Occipital lobe (tissue), 2 donors: ENCODE data around the gene DLGAP5. TPM values are rescaled to one million over a fixed set of nuclear protein-coding genes. Genes with fewer than 3 reads are reported as not detected.
A peak's percentile ranks its signal among the peaks of the same experiment; 100 is the strongest.

Experiments used
- DNase-seq: peaks from one replicate; lab custom pipeline; 2025; lab: John Stamatoyannopoulos, UW
- total RNA-seq: library from RNA; depleted of rRNA; stranded (reverse); fragments of >200 nt; gene quantifications from one replicate; pipeline ENCODE4 v1.2.3, GENCODE V29; 2014

The DLGAP5 gene
- total RNA-seq, 1 donor from 2014 or later, result 4.5 TPM

DNA sequence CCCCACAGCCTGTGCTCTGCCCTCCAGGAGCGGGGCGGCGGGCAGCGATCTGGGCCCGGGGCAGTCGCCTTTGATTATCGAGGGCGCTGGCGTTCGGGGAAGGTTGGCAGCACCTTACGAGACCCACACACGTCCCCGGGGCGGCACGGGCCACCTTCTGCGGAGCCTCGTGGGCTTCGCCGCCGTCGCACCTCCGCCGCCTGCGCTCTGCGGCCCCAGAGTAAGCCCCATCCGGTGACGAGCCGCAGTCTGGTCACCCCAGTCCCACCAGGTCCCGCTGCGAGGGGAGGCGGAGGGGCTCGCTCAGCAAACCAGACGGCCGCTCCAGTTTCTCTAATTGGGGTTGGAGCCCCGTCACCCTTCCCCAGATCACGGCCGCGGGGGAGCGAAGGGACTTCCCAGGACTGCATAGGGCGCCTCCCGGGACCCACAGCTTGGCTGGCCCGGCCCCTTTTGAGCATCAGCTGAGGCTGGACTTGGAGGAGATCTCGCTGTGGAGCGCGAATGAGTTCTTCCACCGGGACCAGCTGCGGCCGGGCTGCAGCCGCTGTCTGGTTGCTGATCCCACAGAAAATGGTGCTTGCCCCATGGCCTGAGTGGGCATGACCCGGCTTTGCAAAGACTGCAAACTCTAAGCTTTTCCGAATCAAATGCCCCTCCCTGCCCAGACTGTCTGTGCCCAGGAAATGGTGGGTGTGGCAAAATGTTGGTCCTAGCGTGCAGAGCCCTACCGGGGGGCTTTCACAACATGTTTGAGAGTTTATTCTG, 61.8 kb downstream of the DLGAP5 start:
- DNase-seq, result no peak

DNA sequence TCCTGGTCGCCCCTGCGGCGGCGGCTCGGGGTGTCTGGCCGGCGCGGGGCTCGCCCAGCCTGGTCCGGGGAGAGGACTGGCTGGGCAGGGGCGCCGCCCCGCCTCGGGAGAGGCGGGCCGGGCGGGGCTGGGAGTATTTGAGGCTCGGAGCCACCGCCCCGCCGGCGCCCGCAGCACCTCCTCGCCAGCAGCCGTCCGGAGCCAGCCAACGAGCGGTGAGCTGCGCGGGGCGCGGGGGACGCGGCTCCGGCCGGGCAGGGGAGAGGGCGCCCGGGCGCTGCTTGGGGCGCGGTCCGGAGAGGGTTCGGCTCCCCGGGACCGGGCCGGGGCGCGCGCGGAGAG, 62.3 kb downstream of the DLGAP5 start, which contains the start of gene LGALS3:
Gene LGALS3, plus strand, starts transcription at position 167 of the 342 bp plus-strand sequence. CDS start 8,122 bp downstream, outside the sequence.
- DNase-seq, result no peak

DNA sequence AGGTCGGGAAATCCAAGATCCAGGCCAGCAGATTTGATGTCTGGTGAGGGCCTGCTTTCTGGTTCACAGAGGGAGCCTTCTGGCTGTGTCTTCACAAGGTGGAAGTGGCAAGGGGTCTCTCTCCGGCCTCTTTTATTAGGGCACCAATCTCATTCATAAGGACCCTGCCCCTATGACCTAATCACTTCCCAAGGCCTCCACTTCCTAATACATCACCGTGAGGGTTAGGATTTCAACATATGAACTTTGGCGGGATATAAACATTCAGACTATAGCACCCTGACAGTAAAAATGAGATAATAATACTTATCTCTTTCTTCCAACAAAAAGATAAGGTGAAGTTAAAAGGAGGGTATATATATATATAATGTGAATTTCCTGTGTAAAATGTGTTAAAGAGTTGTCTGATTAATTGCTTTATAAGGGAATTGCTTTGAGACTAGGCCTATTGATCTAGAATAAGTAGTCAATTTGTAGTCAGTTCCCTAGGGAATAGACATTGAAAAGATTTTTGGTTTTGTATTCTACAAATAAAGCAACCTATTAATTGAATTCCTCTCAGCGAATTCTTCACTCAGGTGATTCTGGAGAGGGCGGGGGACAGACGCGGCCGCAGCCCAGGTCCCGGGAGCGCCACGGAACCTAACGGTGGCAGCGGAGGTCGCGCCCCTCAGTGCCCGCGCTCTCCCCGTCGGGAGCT, 62.8 kb downstream of the DLGAP5 start:
- no peak for DNase-seq

DNA sequence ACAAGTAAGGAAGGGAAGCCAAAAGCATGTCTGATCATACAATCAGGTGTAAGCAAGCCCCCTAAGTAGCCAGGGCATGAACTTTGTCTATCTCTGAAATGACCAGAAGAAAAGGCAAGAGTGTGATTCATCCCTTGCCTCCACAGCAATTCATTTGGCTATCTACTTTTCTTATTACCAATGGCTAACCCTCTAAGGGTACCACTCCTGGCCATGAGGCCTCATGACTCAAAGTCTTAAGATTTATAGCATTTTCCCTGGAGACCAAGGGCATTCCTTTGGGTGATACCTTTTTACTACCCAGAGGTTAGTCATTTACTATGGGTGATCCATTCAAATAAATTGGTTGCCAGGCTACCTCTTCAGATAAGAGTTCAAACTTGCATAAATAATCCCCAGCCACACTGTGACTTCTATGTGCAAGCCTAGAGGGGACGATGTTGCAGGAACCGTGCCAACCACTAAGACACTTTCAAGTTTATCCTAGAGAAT, 63.9 kb downstream of the DLGAP5 start:
- no peak for DNase-seq

DNA sequence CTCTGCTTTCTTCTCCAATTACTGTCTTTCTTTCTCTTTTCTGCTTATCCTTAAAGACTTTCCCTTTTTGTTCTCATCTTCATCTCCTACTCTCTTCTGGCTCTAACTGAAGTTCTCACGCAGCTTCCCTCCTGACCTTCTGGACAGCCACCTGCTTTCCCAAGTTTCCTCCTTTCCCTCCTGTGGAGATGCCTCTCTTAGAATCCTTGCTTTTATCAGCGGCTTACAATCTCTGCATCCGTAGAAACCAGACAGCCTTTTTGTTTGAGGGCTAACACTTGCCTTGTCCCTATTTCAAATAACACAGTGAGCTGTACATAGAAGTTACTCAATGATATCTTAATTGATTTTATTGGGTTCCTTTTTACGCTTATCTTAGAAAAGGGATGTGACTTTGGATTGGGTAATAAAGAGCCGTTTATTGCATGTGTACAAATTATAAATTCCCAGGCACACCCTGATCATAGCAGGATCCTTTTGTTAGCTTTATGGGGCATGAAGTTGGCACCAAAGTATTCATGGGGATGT, 64.4 kb downstream of the DLGAP5 start:
- no peak for DNase-seq

DNA sequence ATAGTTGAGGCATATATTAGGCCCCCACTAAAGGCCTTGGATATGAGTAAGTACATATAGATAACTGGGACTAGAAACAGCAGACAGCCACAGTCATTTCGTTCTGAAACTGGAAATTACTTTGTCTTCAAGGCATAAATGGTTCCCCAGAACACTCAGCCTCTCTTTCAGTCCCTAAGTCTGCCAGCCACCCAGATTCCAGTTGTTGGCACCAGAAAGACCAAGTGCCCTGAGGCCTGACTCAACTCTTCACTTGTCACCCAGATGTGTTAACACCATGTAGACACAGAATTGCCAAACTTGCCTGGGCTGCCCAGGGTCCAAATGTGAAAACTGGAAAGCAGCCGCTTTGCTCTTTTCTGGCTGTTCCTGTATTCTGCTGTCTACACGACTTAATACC, 65.4 kb downstream of the DLGAP5 start:
- DNase-seq, result no peak

DNA sequence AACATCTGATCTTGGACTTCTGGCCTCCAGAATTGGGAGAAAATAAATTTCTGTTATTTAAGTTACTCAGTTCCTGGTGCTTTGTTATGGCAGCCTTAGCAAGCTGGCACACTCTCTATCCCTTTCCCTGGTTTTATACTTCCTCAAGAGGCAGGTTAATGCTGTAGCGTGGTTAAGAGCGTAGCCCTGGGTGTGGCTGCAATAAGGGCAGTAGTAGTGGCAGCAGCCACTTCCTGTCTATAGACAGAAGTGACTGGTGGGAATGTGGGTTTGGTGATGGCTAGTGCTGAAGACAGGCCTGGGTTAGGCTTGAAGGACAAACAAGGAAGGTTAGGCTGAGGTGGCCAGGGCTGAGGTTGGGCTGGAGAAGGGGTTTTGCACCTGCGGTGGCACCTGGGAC, 66.0 kb downstream of the DLGAP5 start:
- no peak for DNase-seq

DNA sequence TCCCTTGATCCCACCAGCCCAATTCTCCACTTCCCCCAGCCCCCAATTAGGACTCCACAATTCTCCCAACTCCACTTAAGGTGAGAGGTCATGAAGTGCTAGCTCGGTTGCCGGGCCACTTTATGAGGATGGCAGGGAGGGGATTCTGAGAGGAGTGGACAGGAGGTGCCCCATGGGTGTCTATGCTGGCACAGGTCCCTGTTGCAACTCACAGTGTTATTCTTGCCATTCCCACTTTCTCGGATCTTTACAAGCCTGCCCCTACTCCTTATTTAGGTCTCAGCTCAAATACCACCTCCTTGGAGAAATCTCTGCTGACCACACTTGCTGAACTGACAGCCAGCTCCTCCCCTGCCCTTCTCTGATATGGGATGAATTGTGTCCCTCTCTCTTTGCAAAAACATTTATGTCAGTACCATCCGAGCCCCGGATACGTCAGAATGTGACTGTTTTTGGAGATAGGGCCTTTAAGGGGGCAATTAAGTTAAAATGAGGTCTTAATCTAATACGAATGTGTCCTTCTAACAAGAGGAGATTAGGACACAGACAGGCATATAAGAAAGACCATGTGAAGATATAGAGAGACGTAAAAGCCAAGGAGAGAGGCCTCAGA, 66.5 kb downstream of the DLGAP5 start:
- DNase-seq, result no peak

DNA sequence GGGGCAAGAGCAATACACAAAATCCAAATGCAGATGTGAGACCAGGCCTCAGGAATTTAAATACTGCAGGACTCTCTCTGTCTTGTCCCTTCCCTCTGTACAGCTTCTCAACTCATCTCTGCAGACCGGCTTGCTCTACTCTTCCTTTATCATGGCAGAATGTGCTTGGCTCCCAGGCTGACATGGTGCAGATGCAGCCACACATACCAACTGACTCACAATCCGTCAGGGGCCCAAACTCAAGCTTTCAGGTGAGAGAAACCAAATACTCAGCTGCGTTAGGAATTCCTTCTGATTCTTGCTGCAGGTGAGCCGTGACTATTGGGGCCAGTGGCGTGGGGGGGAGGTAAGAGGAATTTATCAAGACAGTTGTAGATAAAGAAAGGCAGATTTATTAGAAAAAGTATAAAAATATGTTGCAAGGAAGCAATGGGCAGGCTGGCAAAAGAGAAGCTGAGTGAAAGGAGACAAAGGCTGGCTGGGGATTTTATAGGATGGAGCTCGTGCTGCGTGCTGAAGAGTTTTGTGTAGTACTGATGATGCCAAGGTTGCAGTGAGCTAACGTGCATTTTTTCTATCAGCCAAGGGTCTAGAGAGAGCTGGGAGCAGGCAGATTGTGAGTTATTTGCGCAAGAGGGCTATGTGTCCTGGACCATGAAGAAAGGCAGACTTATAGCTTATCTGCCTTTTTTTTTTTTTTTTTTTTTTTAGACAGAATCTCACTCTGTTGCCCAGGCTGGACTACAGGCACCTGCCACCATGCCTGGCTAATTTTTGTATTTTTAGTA, 67.3 kb downstream of the DLGAP5 start:
- DNase-seq, result no peak

DNA sequence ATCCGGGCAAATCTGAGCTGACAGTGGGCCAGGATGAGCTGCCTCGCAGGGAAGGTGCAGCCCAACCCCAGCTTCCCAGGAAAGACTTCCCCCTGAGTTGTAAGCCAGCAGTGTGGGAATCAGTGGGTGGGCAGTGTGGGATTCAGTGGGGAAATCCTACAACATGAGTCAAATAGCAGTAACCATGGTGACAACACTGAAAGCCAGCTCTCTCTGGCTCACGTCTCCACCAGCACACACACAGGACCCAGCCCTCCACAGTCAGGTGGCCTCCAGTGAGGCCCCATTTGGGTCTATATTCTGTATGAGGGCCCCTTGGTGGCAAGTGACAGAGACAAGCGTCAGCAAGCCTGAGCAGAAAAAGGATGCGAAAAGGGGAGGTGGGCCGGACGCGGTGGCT, 68.3 kb downstream of the DLGAP5 start:
- DNase-seq, result peak; percentile 32

DNA sequence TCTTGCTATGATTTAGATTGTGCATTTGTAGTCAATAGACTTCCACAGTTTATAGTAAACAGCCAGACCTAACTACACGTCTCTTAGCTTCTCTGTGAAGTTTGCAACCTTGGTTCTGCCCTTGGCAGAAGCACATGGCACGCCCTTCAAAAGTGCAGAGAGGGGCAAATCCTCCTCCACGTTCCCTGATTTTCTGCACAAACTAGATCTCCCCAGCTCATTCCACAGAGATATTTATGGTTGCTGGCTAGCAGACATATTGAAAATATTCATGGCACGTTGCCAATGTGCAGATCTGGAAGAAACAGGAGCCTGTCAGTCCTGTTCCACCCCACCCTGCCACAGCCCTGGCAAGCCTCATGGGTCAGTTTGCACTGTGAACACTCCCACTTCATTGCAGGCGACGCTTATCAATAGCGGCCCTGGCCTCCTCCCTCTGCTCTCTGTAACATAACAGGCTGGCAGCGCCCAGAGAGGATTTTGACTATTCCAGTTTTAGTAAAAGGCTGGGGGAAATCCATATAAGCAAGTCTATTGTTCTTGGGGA, 68.9 kb downstream of the DLGAP5 start:
- no peak for DNase-seq

DNA sequence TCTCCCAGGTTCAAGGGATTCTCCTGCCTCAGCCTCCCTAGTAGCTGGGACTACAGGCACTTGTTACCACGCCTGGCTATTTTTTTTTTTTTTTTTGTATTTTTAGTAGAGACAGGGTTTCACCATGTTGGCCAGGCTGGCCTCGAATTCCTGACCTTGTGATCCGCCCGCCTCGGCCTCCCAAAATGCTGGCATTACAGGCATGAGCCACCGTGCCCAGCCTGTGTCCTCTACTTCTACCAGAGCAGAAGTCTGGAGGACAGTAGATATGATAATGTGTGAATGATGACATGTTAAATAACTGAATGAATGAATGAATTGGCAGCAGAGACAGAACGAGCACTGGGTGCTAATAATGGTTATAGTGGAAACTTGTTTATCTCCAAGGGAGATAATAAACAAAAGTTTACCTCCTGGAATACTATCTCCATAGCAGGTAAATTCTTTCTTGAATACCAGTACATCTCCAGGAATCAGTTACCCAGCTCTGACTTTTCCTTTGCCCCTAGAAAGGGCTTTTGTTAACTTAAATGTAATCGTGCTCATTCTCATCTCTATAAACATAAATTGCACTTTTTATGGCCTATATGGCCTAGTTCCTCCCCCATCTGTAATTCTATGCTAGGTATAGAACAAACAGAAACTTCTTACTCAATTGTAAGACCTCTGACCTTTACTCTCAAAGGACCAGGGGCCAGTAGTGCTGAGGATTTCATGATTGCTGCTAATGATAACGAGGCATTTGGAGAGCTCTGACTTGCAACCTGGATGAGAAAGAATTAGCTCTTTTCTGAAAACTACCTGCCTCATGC, 69.6 kb downstream of the DLGAP5 start:
- no peak for DNase-seq

DNA sequence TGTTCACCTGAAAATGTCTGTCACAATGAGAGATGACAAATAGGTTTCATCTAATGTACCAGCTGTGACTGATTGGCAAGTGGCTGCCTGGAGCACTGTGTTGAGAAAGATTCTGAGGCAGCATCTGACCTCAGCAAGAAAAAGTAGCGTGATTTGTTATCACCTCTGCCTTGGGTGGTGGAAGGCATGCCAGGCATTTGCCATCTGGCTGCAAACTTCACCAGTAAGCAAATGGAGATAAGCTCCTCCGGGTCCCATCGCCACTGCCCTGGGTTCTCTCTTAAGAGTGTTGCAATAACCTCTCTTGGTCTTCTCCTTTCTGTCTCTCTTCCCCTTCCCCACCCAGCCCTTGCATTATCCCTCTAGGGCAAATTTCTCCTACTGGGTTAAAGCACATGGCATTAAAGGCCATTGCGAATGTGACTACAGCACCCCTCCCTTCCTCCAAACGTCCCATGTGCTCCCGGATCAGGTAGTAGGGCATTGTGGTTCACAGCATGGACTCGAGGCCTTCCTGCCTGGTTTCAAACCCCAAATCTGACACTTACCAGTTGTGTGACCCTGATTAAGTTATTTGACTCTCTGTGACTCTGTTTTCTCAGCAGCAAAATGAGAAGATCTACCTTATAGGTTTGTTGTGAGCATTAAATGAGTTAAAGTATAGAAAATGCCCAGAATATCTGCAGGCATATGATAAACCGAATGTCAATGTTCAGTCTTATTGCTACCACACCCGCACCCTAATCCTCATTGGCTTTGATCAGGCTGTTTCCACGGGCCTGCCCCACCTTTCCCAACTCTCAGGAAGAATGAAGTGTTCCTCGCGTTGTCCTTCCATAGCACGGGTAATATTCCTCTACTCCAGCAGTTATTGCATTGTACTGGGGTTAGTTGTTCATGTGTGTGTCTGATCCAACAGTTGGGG, 70.6 kb downstream of the DLGAP5 start:
- DNase-seq, result no peak

DNA sequence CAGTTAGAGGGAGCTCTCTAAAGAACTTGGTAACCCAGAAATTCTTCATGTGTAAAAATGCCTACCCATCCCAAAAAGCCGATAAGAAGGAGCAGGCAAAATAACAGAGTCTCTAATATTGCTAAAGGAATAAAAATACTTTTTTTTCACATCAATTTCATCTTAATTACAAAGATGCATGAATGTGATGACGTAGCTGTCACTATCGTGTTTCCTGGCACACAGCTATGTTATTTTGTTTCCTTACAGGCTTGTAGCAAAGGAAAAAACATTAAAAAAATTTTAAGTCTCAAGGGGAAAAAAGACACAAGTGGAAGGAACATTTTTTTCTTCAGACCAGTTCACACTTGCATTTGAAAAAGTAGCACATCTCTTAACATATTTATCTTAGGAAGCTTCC, 72.6 kb downstream of the DLGAP5 start:
- DNase-seq, result no peak

DNA sequence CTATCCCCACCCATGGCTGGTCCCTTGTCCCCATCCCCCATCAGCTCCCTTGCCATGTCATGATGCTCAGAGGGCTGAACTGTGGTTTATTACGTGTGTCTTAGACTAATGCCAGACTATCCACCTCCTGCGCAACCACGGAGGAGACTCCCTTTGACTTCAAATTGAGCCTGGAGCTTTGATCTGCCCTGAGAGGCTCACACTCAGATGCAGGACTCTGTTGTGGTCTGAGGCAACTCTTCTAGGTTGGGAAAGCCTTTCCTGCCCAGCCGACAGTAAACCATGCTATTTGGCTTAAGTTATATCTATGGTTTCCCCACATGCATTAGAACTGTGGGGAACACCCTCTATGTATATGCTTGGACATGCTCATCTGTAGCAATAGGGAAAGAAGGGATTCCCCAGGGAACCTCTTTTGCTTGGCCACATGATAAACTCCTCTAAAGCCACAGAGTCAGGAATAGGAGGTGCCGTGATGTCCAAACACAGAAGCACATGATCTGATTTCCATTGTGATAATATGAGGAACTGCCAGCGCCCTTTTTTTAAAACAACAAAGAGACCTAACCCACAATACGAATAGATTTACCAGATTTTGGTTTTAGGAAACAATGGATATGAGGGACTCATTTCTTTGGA, 73.5 kb downstream of the DLGAP5 start:
- no peak for DNase-seq

DNA sequence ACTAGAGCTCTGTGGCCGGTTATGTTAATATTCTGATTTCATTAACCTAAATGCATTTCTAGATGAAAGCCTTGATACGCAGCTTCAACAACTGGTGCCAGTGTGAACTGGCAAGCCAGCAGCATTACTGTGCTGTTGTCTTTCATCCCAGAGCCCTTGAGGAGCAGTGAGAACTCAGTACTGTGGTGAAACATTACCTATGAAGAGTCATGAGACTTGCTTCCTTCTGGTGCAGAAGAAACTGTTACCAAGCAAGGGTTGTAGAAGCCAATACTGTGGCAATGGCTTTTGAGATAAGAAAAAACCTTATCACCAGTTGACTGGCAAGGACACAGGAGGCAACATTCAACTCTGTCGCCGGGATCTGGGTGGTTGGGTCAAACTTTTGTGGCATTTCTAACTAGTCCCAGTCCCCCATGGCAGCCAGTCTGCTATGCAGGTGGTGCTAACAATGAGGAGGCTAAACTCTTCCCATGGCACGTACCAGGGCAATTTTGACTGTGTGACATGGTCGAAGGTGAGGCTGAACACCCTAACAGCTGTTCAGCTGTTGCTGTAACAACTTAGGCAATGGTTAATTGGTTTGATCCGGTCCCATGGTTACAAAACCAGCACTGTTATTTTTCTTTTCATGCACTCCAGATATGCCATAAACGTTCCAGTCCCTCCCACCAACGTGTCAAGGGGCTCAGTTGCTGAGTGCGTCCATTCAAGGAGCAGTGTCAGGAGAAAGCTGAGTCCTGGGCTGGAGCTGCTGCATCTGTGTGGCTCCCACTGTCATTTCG, 74.9 kb downstream of the DLGAP5 start:
- no peak for DNase-seq

DNA sequence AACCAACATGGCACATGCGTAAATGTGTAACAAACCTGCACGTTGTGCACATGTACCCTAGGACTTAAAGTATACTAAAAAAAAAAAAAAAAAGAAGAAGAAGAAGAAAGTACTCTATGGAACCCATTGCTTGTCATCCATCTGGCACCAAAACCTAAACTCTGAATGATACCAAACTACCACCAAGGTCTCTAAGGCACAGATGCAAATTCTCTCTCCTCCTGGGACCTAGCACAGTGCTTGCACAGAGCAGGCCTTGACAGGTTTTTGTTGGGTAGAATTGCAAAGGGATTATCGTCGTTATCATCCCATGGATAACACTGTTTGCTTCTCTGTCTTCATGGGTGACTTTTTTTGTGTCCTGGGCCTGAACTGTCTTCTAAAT, 75.5 kb downstream of the DLGAP5 start:
- DNase-seq, result no peak

DNA sequence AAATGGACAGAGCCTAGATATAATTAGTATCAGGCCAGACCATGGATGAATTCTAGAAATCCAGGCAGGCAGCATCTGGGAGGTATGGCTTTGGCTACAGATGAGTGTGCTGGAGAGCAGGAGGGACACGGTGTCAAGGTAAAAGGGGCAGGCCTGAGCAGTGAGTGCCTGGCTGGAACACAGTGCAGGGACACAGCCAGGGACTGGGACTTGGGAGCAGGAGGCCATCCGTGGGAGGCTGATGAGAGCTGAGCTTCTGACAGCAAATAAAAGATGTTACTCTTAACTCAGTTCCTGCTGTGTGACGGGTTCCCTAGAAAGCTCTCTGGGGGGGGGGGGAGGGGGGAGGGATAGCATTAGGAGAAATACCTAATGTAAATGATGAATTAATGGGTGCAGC, 75.9 kb downstream of the DLGAP5 start:
- DNase-seq, result no peak
